Measurements from ENCODE around the gene OVCH2.
"Not testable (repeated sequence)": the region's sequence is repeated elsewhere in the genome, so short reads cannot be mapped to it uniquely, and the experiment has no call there.

Gene OVCH2, protein sequence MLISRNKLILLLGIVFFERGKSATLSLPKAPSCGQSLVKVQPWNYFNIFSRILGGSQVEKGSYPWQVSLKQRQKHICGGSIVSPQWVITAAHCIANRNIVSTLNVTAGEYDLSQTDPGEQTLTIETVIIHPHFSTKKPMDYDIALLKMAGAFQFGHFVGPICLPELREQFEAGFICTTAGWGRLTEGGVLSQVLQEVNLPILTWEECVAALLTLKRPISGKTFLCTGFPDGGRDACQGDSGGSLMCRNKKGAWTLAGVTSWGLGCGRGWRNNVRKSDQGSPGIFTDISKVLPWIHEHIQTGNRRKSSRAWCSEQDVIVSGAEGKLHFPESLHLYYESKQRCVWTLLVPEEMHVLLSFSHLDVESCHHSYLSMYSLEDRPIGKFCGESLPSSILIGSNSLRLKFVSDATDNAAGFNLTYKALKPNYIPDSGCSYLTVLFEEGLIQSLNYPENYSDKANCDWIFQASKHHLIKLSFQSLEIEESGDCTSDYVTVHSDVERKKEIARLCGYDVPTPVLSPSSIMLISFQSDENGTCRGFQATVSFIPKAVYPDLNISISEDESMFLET

GRCh38 chr11:7706377-7706776, at the start of gene OVCH2:
TSS of gene OVCH2 (minus strand) at chr11:7706477. CDS start at chr11:7706394, 83 bp downstream.
- in situ Hi-C loops (cut with HindIII; ENCODE audit: low sequenced_read_pairs), result no loop called here

GRCh38 chr11:7749456-7749855, 43.2 kb upstream of the OVCH2 start:
- in situ Hi-C loops (cut with HindIII; ENCODE audit: low sequenced_read_pairs), result no loop called here

GRCh38 chr11:7734767-7735166, 28.5 kb upstream of the OVCH2 start:
- in situ Hi-C loops (cut with HindIII; ENCODE audit: low sequenced_read_pairs), result not testable (repeated sequence)

DNA sequence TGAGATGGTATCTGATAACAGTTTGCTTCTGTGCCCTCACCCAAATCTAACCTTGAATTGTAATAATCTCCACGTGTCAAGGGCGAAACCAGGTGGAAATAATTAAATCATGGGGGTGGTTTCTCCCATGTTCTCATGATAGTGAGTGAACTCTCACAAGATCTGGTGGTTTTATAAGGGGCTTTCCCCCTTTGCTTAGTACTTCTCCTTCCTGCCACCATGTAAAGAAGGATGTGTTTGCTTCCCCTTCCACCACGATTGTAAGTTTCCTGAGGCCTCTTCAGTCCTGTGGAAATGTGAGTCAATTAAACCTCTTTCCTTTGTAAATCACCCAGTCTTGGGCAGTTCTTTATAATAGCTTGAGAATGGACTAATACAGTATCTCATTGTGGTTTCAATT, 8.5 kb upstream of the OVCH2 start:
- in situ Hi-C loops (cut with HindIII; ENCODE audit: low sequenced_read_pairs), result no loop called here

- in situ Hi-C loops (cut with HindIII; ENCODE audit: low sequenced_read_pairs), result no loop called here
These were observed 2.5 kb downstream of the OVCH2 start for GRCh38 chr11:7703740-7704139.

DNA sequence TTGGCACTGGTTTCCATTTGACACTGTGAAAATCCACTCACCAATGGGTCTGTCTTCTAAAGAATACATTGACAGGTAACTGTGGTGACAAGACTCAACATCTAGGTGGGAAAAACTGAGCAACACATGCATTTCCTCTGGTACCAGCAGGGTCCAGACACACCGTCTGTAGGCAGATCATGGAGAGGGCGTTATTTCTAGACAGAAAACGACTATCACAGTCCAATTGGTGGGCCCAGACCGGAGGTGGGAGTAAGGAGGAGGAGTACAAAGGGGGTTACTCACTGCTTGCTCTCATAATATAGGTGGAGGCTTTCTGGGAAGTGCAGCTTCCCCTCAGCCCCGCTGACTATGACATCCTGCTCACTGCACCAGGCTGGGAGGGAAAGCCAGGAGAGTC, 9.9 kb downstream of the OVCH2 start:
- in situ Hi-C loops (cut with HindIII; ENCODE audit: low sequenced_read_pairs), result loop anchor here (25.0 kb wide), 1 partner anchor 184 kb away; the partner anchor contains the start of gene PPFIBP2

- in situ Hi-C loops (cut with HindIII; ENCODE audit: low sequenced_read_pairs), result loop anchor here (25.0 kb wide), 1 partner anchor 182 kb away; the partner anchor contains the start of gene PPFIBP2
These were observed 12.0 kb downstream of the OVCH2 start for GRCh38 chr11:7694235-7694634.

- in situ Hi-C loops (cut with HindIII; ENCODE audit: low sequenced_read_pairs), result loop anchor here (25.0 kb wide), 1 partner anchor 180 kb away; the partner anchor contains the start of gene PPFIBP2
These were observed 13.9 kb downstream of the OVCH2 start for GRCh38 chr11:7692426-7692825.

GRCh38 chr11:7691759-7692350, 14.4 kb downstream of the OVCH2 start:
- in situ Hi-C loops (cut with HindIII; ENCODE audit: low sequenced_read_pairs), result loop anchor here (25.0 kb wide), 1 partner anchor 180 kb away; the partner anchor contains the start of gene PPFIBP2

GRCh38 chr11:7690648-7691047, 15.6 kb downstream of the OVCH2 start:
- in situ Hi-C loops (cut with HindIII; ENCODE audit: low sequenced_read_pairs), result loop anchor here (25.0 kb wide), 1 partner anchor 178 kb away; the partner anchor contains the start of gene PPFIBP2

DNA sequence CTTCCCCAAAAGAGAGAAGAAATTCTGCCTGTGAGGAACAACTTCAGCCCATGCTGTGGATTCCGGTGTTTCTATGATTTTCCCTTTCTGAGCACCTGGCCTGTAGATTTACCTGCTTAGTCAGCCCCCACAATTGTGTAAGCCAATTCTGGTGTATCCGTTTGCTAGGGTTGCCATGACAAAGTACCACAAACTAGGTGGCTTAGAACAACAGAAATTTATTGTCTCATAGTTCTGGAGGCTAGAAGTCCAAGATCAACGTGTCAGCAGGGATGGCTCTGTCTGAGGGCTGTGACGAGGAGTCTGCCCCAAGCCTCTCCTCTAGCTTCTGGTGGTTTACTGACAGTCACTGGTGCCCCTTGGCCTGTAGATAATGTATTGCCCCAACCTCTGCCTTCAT, 17.0 kb downstream of the OVCH2 start:
- in situ Hi-C loops (cut with HindIII; ENCODE audit: low sequenced_read_pairs), result loop anchor here (25.0 kb wide), 1 partner anchor 177 kb away; the partner anchor contains the start of gene PPFIBP2

DNA sequence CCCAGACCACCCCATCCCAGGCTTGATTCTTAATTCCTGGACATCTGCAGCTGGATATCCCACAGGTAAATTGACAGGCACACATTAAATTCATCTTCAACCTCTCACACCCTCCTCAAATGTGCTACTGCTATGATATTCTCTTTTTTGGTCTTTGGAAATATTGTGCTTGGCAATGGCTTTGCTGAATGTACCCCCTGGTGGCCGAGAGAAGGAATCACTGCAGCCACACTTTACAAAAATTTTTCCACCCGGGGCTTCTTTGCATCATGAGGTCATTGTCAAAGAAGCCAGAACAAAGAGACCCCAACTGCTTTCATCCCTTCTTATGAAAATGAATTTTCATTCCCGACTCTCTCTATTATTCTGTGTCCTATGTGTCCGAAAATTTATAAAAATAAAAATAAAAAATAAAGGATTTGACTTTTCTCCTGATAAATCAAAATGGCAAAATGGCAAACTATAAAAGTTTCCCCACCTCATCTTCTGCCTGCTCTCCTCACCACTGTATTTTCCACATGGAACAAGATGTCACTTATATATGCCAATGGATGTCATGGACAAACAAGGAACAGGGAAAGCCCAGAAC, 17.9 kb downstream of the OVCH2 start:
- in situ Hi-C loops (cut with HindIII; ENCODE audit: low sequenced_read_pairs), result loop anchor here (25.0 kb wide), 1 partner anchor 176 kb away; the partner anchor contains the start of gene PPFIBP2

DNA sequence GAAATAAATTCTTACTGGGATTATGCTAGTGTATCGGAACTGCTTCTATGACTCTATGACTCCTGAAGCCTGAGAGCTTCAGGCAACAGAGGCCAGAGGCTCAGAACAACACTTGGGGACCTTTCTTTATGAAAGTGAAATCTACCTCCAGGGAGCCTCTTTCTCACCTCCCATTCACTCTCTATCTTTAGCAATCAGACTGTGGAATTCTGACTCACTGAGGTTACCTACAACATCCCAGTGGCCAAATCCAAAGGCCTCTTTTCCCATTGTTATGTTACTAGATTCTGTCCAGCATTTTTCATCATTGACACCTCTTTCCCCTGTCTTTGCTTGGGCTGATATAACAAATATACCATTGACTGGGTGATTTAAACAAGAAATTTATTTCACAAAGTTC, 18.9 kb downstream of the OVCH2 start:
- in situ Hi-C loops (cut with HindIII; ENCODE audit: low sequenced_read_pairs), result loop anchor here (25.0 kb wide), 1 partner anchor 175 kb away; the partner anchor contains the start of gene PPFIBP2

DNA sequence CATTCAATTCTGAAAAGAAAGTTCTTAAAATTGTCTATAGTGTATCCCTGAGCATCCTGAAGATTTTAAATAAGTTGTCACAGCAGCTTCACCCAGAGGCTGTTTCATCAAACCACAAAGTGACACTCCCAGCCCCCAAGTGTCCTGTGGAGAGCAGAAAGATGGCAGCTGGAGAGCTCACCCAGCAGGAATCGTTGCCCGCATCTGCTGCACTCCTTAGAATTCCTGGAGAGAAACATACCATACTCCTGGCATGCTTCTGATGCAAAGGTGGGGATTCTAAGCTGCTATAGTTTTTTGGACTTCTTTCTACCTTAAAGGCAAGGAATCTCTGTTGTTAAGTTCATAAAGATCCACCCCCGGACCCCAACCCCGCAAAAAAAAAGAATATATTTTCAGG, 19.5 kb downstream of the OVCH2 start:
- in situ Hi-C loops (cut with HindIII; ENCODE audit: low sequenced_read_pairs), result loop anchor here (25.0 kb wide), 1 partner anchor 174 kb away; the partner anchor contains the start of gene PPFIBP2

GRCh38 chr11:7683571-7683970, 22.7 kb downstream of the OVCH2 start:
- in situ Hi-C loops (cut with HindIII; ENCODE audit: low sequenced_read_pairs), result loop anchor here (25.0 kb wide), 1 partner anchor 171 kb away; the partner anchor contains the start of gene PPFIBP2

- in situ Hi-C loops (cut with HindIII; ENCODE audit: low sequenced_read_pairs), result loop anchor here (25.0 kb wide), 1 partner anchor 165 kb away; the partner anchor contains the start of gene PPFIBP2
These were observed 28.5 kb downstream of the OVCH2 start for GRCh38 chr11:7677796-7678201.

- in situ Hi-C loops (cut with HindIII; ENCODE audit: low sequenced_read_pairs), result loop anchor here (25.0 kb wide), 1 partner anchor 165 kb away; the partner anchor contains the start of gene PPFIBP2
These were observed 29.2 kb downstream of the OVCH2 start for GRCh38 chr11:7677071-7677470.

GRCh38 chr11:7675631-7676030, 30.6 kb downstream of the OVCH2 start:
- in situ Hi-C loops (cut with HindIII; ENCODE audit: low sequenced_read_pairs), result loop anchor here (25.0 kb wide), 1 partner anchor 163 kb away; the partner anchor contains the start of gene PPFIBP2

- in situ Hi-C loops (cut with HindIII; ENCODE audit: low sequenced_read_pairs), result no loop called here
These were observed 32.4 kb downstream of the OVCH2 start for GRCh38 chr11:7673724-7674434.

Measured in DLD1 (cell line).